ENCODE measurements around the gene ZNF569.
"Not testable (repeated sequence)": the region's sequence is repeated elsewhere in the genome, so short reads cannot be mapped to it uniquely, and the experiment has no call there.

Gene ZNF569

GRCh38 chr19:37391399-37391798 is 75.8 kb downstream of the ZNF569 start:
- FAIRE-seq, result not testable (repeated sequence)

DNA sequence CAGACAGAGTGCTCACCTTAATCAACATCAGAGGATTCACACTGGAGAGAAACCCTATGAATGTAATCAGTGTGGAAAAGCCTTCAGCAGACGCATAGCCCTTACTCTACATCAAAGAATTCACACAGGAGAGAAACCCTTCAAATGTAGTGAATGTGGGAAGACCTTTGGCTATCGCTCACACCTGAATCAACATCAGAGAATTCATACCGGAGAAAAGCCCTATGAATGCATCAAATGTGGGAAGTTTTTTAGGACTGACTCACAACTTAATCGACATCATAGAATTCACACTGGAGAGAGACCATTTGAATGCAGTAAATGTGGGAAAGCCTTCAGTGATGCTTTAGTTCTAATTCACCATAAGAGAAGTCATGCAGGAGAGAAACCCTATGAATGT is 78.0 kb downstream of the ZNF569 start:
- FAIRE-seq, result no peak

DNA sequence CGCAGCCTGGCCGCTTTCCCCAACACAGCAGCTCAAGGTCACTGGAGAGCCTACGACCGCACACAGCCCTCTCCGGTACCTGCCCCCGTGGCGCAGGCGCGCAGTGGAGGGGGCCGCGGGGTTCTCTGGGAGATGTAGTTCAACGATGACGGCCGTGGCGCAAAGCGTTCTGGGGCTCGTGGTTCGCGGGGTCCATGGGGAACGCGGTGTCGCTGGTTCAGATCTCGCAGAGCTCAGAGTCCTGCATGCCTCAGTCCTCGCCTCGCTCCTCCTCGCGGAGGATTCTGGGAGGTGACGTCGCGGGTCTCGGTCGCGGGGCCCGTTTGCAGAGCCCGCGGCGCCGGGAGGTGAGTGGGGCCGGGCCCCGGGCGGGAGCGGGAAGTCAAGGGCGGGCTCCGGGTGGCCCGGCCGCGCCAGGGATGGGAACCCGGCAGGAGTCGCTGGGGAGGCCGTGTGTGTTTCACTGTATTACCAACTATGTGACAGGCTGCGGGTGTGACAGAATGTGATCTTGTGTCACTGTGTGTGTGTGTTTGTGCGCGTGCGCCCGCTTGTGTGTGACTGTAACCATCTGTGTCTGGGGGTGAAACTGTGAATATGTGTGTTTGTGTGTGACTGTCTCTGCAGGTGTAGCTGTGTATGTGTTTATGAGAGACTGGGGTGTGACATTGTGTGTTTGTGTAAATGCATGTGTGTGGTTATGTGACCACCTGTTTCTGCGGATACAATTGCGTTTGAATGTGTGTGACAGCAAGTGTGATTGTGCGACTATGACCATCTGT is 96.2 kb downstream of the ZNF569 start, which contains the start of gene ZNF527:
TSS of gene ZNF527 (plus strand) at position 220 of the 782 bp plus-strand sequence. CDS start 3,100 bp downstream, outside the sequence.
- peak; percentile 72 for FAIRE-seq

GRCh38 chr19:37370386-37370879 is 96.8 kb downstream of the ZNF569 start:
- FAIRE-seq, result not testable (repeated sequence)

GRCh38 chr19:37362733-37363132 is 104.5 kb downstream of the ZNF569 start:
- FAIRE-seq, result no peak

GRCh38 chr19:37361994-37362393 is 105.2 kb downstream of the ZNF569 start:
- no peak for FAIRE-seq
